Loucy (cell line): Measurements from ENCODE around the gene VDAC1.

Experiments used
- H2AFZ ChIP-seq: fragments of 200-600 bp; sonication (generic); 2 replicates; pipeline ENCODE4 v1.6.0; 2016; ENCODE audit warnings: antibody characterized with exemption, mild to moderate bottlenecking, low read length, moderate library complexity
- H3F3A ChIP-seq: fragments of 200-600 bp; 2 replicates; pipeline ENCODE4 v1.6.0; 2016; ENCODE audit warnings: antibody characterized with exemption, low read depth, mild to moderate bottlenecking
- H3K27me3 ChIP-seq: fragments of 200-600 bp; sonication (generic); 2 replicates; pipeline ENCODE4 v1.6.1; 2014; ENCODE audit warnings: low read length, mild to moderate bottlenecking; ENCODE audit not compliant: insufficient read depth, poor library complexity, severe bottlenecking
- H3K36me3 ChIP-seq: fragments of 200-600 bp; sonication (generic); 2 replicates; pipeline ENCODE4 v1.6.1; 2016; ENCODE audit warnings: low read length; ENCODE audit not compliant: insufficient read depth
- H3K4me1 ChIP-seq: fragments of 200-600 bp; sonication (generic); 2 replicates; pipeline ENCODE4 v1.5.1; 2014; ENCODE audit warnings: low read length, mild to moderate bottlenecking; ENCODE audit not compliant: insufficient read depth, poor library complexity, severe bottlenecking
- H3K4me2 ChIP-seq: fragments of 200-600 bp; sonication (generic); 2 replicates; pipeline ENCODE4 v1.6.0; 2014; ENCODE audit warnings: antibody characterized with exemption, low read length, low read depth, mild to moderate bottlenecking; ENCODE audit not compliant: poor library complexity, severe bottlenecking
- H3K4me3 ChIP-seq: fragments of 200-600 bp; sonication (generic); 2 replicates; pipeline ENCODE4 v1.5.1; 2014; ENCODE audit warnings: low read length, mild to moderate bottlenecking, mixed read lengths; ENCODE audit not compliant: poor library complexity, severe bottlenecking
- H3K79me2 ChIP-seq: fragments of 200-600 bp; sonication (generic); 2 replicates; pipeline ENCODE4 v1.6.1; 2014; ENCODE audit warnings: low read length; ENCODE audit not compliant: insufficient read depth
- H3K9ac ChIP-seq: fragments of 200-600 bp; sonication (generic); 2 replicates; pipeline ENCODE4 v1.6.0; 2014; ENCODE audit warnings: mild to moderate bottlenecking, low read depth, low read length, moderate library complexity; ENCODE audit not compliant: poor library complexity, severe bottlenecking
- H3K9me2 ChIP-seq: fragments of 200-600 bp; sonication (generic); replicated peaks from 2 replicates; pipeline ENCODE4 v1.6.1; 2016; ENCODE audit warnings: low read depth, low read length, mixed read lengths
- H3K9me3 ChIP-seq: fragments of 200-600 bp; sonication (generic); 2 replicates; pipeline ENCODE4 v1.6.1; 2014; ENCODE audit warnings: mild to moderate bottlenecking, antibody characterized with exemption, low read length, low read depth; ENCODE audit not compliant: insufficient read depth
- H4K20me1 ChIP-seq: fragments of 200-600 bp; sonication (generic); 2 replicates; pipeline ENCODE4 v1.6.0; 2014; ENCODE audit warnings: antibody characterized with exemption, low read length, mild to moderate bottlenecking; ENCODE audit not compliant: insufficient read depth, poor library complexity, severe bottlenecking
- EZH2phosphoT487 ChIP-seq: fragments of 200-600 bp; IDR thresholded peaks from 2 replicates; pipeline ENCODE4 v1.6.1; 2018; ENCODE audit warnings: antibody characterized with exemption, mild to moderate bottlenecking, moderate library complexity, borderline replicate concordance
- TF ChIP-seq, protein P1 (sequence below): fragments of 200-600 bp; sonication (generic); conservative IDR thresholded peaks from 2 replicates; pipeline ENCODE4 v1.5.1; 2014; ENCODE audit warnings: mild to moderate bottlenecking, antibody characterized with exemption, low read length

Gene VDAC1

DNA sequence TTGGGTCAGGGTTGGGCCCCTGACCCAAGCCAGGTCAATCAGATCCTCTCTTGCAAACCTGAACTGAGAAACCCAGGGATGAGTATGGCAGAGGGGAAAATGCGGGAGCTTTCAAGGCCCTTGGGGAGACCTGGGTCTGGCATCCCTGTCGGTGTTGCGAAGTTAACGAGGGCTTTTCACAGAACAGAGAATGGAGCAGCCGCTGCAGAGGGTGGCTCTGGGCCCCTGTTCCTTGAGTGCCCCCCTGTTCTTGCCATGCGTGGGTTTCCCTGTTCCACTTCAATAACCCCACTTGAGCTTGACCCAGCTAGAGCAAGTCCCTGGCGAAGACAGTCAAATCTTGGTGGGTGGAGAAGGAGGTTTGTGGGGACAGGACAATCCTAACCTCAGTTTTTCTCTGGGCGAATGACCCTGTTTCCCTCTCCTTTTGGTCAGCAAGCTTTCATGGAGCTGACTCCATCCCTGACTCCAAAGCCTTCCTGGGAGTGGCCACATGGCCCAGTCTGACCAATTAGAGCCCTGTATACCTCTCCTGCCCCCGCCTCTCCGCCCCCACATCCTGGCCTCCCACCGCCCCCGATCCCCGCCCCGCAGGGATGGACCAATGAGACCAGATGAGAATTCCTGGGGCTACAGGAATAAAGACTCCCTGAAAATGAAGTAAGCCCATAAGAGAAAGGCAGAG, 2.9 kb upstream of the VDAC1 start:
- H3K9me3 ChIP-seq, result no peaks in the 10 kb centered on the region
- TF ChIP-seq, protein P1, sequence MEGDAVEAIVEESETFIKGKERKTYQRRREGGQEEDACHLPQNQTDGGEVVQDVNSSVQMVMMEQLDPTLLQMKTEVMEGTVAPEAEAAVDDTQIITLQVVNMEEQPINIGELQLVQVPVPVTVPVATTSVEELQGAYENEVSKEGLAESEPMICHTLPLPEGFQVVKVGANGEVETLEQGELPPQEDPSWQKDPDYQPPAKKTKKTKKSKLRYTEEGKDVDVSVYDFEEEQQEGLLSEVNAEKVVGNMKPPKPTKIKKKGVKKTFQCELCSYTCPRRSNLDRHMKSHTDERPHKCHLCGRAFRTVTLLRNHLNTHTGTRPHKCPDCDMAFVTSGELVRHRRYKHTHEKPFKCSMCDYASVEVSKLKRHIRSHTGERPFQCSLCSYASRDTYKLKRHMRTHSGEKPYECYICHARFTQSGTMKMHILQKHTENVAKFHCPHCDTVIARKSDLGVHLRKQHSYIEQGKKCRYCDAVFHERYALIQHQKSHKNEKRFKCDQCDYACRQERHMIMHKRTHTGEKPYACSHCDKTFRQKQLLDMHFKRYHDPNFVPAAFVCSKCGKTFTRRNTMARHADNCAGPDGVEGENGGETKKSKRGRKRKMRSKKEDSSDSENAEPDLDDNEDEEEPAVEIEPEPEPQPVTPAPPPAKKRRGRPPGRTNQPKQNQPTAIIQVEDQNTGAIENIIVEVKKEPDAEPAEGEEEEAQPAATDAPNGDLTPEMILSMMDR, result no peak
- TF ChIP-seq EZH2phosphoT487, result no peak
- H2AFZ ChIP-seq, result no peak overlapping the region

DNA sequence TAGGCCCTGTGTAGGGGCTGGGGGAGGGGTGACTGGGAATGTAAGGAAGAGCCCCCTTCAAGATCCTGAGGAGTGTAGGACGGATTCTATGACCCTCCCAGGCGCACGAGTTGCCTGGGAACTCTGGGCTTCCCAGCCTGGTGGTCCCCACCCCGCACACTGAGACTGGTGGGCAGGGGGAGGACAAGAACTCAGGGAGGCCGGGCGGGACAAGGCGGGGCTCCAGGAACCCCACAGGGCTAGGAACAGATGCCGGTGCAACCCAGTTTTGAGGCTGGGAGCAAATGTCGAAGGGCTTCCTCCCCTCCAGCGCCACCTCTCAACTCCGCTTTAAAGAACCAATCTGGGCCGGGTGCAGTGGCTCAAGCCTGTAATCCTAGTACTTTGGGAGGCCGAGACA, 1.3 kb upstream of the VDAC1 start:
- H2AFZ ChIP-seq, result no peak overlapping the region
- peaks cover 23% of the 10 kb centered on the region for H3K4me1 ChIP-seq
- H3K27me3 ChIP-seq, result no peaks in the 10 kb centered on the region
- H4K20me1 ChIP-seq, result peaks cover 19% of the 10 kb centered on the region
- peak overlapping the region; percentile 86 for H3K9ac ChIP-seq
- no peaks in the 10 kb centered on the region for H3F3A ChIP-seq
- TF ChIP-seq, protein P1, result no peak
- no peak for TF ChIP-seq EZH2phosphoT487
- H3K9me3 ChIP-seq, result no peaks in the 10 kb centered on the region
- peaks cover 42% of the 10 kb centered on the region for H3K79me2 ChIP-seq
- no peaks in the 10 kb centered on the region for H3K9me2 ChIP-seq
- peak overlapping the region; percentile 86 for H3K4me2 ChIP-seq
- no peaks in the 10 kb centered on the region for H3K36me3 ChIP-seq
- H3K4me3 ChIP-seq, result peak overlapping the region; percentile 89

More for the DNA sequence above, 2.9 kb upstream of the VDAC1 start:
- Histone ChIP-seq H3K9me2 (no peaks in the 10 kb centered on the region), H4K20me1 (peaks cover 10% of the 10 kb centered on the region), H3K4me1 (peaks cover 13% of the 10 kb centered on the region), H3K36me3 (no peaks in the 10 kb centered on the region), H3F3A (no peaks in the 10 kb centered on the region), H3K4me3 (no peak overlapping the region), H3K27me3 (no peaks in the 10 kb centered on the region), H3K4me2 (no peak overlapping the region), H3K9ac (no peak overlapping the region), H3K79me2 (peaks cover 26% of the 10 kb centered on the region)

DNA sequence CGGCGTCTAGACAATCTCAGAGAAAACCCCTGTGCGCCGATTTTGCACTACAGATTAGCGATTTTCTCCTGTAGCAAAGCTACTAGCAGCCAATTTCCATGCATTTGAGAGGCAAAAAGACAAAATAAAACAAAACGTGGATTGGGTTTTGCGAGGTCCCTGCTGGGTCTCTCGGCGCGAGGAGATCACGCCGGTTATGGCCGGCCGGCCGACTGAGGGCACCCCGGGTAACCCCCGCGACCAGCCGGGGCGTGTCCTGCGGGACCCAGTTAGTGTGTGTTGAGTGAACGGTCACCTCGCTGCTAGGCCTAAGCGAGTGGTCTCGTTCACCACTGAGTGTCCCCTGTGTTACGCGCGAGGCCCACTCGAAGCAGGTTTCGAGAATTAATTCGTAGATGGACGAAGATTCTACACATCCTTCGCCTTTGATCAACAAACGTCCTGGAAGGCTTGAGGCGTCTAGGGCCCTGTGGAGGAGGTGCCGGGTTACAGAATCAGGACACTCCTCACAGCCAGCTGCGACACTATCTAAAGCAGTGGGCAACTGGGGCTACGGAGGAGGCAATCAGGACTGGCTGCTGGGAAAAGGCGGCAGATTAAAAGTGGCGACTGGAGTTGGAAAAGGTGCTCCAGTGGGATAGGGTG, 764 bp upstream of the VDAC1 start:
- peak overlapping the region; percentile 83 for H2AFZ ChIP-seq
- H3K9ac ChIP-seq, result peak overlapping the region; percentile 86
- H3K4me3 ChIP-seq, result peak overlapping the region; percentile 89
- H3K79me2 ChIP-seq, result peaks cover 48% of the 10 kb centered on the region
- H4K20me1 ChIP-seq, result peaks cover 22% of the 10 kb centered on the region
- H3K4me2 ChIP-seq, result peak overlapping the region; percentile 86
- no peak for TF ChIP-seq EZH2phosphoT487
- TF ChIP-seq, protein P1, result no peak
- H3K9me3 ChIP-seq, result no peaks in the 10 kb centered on the region
- peaks cover 23% of the 10 kb centered on the region for H3K4me1 ChIP-seq
- H3K27me3 ChIP-seq, result no peaks in the 10 kb centered on the region
- no peaks in the 10 kb centered on the region for H3F3A ChIP-seq
- no peaks in the 10 kb centered on the region for H3K9me2 ChIP-seq
- H3K36me3 ChIP-seq, result no peaks in the 10 kb centered on the region
